ENCODE results near the gene RMP24.
"Not testable (repeated sequence)": the region's sequence is repeated elsewhere in the genome, so short reads cannot be mapped to it uniquely, and the experiment has no call there.

Gene RMP24

GRCh38 chr18:35962320-35962719 is 10.2 kb upstream of the RMP24 start:
- POLR2A ChIA-PET (ENCODE audit: unreplicated experiment) = no interaction called here
- no peak overlapping the region for H3K27ac ChIP-seq
- no peaks in the 10 kb centered on the region for H3K9me2 ChIP-seq (ENCODE audit: insufficient read depth)
- no peaks in the 10 kb centered on the region for H3F3A ChIP-seq (ENCODE audit: insufficient read depth, low read depth)
- no peak for DNase-seq
- TF ChIP-seq EZH2 (IDR thresholded peaks at IDR 0.05; ENCODE audit: low read depth) (no peak), CTCF (conservative IDR thresholded peaks at IDR 0.05) (no peak)
- no peaks in the 10 kb centered on the region for H3K4me1 ChIP-seq (replicated peaks; ENCODE audit: insufficient read depth)
- CTCF ChIA-PET = no interaction called here
- H4K20me1 ChIP-seq (ENCODE audit: insufficient read depth) = no peaks in the 10 kb centered on the region
- no peaks in the 10 kb centered on the region for H3K9me3 ChIP-seq (ENCODE audit: insufficient read depth, low read depth)
- H3K4me2 ChIP-seq = no peak overlapping the region
- intact Hi-C loops (cut with micrococcal nuclease; ENCODE audit: unreplicated experiment) = no loop called here
- H2AFZ ChIP-seq = no peak overlapping the region
- no peaks in the 10 kb centered on the region for H3K27me3 ChIP-seq (ENCODE audit: insufficient read depth, low read depth)
- BruUV-seq (replicated peaks) = no TSS peak
- no peaks in the 10 kb centered on the region for H3K36me3 ChIP-seq (ENCODE audit: low read depth)
- no peaks in the 10 kb centered on the region for H3K79me2 ChIP-seq (ENCODE audit: low read depth)
- H3K4me3 ChIP-seq = no peak overlapping the region

GRCh38 chr18:35964319-35964718 is 8.2 kb upstream of the RMP24 start:
- TF ChIP-seq EZH2 (IDR thresholded peaks at IDR 0.05; ENCODE audit: low read depth) (no peak), CTCF (conservative IDR thresholded peaks at IDR 0.05) (no peak)
- Histone ChIP-seq H3K79me2 (ENCODE audit: low read depth) (no peaks in the 10 kb centered on the region), H3K9me3 (ENCODE audit: insufficient read depth, low read depth) (no peaks in the 10 kb centered on the region), H3F3A (ENCODE audit: insufficient read depth, low read depth) (no peaks in the 10 kb centered on the region), H2AFZ (no peak overlapping the region), H3K27ac (no peak overlapping the region), H3K36me3 (ENCODE audit: low read depth) (no peaks in the 10 kb centered on the region), H3K4me2 (no peak overlapping the region), H3K4me1 (replicated peaks; ENCODE audit: insufficient read depth) (no peaks in the 10 kb centered on the region), H4K20me1 (ENCODE audit: insufficient read depth) (no peaks in the 10 kb centered on the region), H3K9me2 (ENCODE audit: insufficient read depth) (no peaks in the 10 kb centered on the region), H3K27me3 (ENCODE audit: insufficient read depth, low read depth) (no peaks in the 10 kb centered on the region), H3K4me3 (no peak overlapping the region)
- DNase-seq = no peak
- ChIA-PET POLR2A (ENCODE audit: unreplicated experiment) (no interaction called here), CTCF (no interaction called here)
- intact Hi-C loops (cut with micrococcal nuclease; ENCODE audit: unreplicated experiment) = no loop called here
- BruUV-seq (replicated peaks) = no TSS peak

- intact Hi-C loops (cut with micrococcal nuclease; ENCODE audit: unreplicated experiment); H3K4me2 ChIP-seq; H3K79me2 ChIP-seq (ENCODE audit: low read depth); H3K4me1 ChIP-seq (replicated peaks; ENCODE audit: insufficient read depth); CTCF ChIA-PET; DNase-seq; H3K9me3 ChIP-seq (ENCODE audit: insufficient read depth, low read depth); H3F3A ChIP-seq (ENCODE audit: insufficient read depth, low read depth); POLR2A ChIA-PET (ENCODE audit: unreplicated experiment); H4K20me1 ChIP-seq (ENCODE audit: insufficient read depth); H2AFZ ChIP-seq; H3K4me3 ChIP-seq; H3K36me3 ChIP-seq (ENCODE audit: low read depth); H3K9me2 ChIP-seq (ENCODE audit: insufficient read depth); H3K27ac ChIP-seq; BruUV-seq (replicated peaks); H3K27me3 ChIP-seq (ENCODE audit: insufficient read depth, low read depth): not testable (repeated sequence)
Observed at GRCh38 chr18:35967866-35968265, 4.6 kb upstream of the RMP24 start.

GRCh38 chr18:35968278-35968880 is 4.1 kb upstream of the RMP24 start:
- no peak for DNase-seq
- POLR2A ChIA-PET (ENCODE audit: unreplicated experiment) = no interaction called here

More at GRCh38 chr18:35968278-35968880, 4.1 kb upstream of the RMP24 start:
- Histone ChIP-seq H3K4me1 (replicated peaks; ENCODE audit: insufficient read depth) (peaks cover 7% of the 10 kb centered on the region), H3K9me3 (ENCODE audit: insufficient read depth, low read depth) (no peaks in the 10 kb centered on the region), H3K36me3 (ENCODE audit: low read depth) (no peaks in the 10 kb centered on the region), H3K27ac (no peak overlapping the region), H3K4me2 (no peak overlapping the region), H4K20me1 (ENCODE audit: insufficient read depth) (no peaks in the 10 kb centered on the region), H3K9me2 (ENCODE audit: insufficient read depth) (no peaks in the 10 kb centered on the region), H3F3A (ENCODE audit: insufficient read depth, low read depth) (0 out of 2 replicates have a peak, but pooled peaks cover 3% of the 10 kb centered on the region), H3K79me2 (ENCODE audit: low read depth) (peaks cover 7% of the 10 kb centered on the region), H3K27me3 (ENCODE audit: insufficient read depth, low read depth) (no peaks in the 10 kb centered on the region), H3K4me3 (no peak overlapping the region), H2AFZ (peak overlapping the region; percentile 39; the same call in 1 of the 2 replicates)
- TF ChIP-seq CTCF (conservative IDR thresholded peaks at IDR 0.05) (no peak), EZH2 (IDR thresholded peaks at IDR 0.05; ENCODE audit: low read depth) (no peak)
- no TSS peak for BruUV-seq (replicated peaks)
- intact Hi-C loops (cut with micrococcal nuclease; ENCODE audit: unreplicated experiment) = no loop called here
- CTCF ChIA-PET = no interaction called here

Data from PC-9 (cell line).